HG03135 (cell line): ENCODE measurements around the gene CRACDL.
"Not testable (repeated sequence)": the region's sequence is repeated elsewhere in the genome, so short reads cannot be mapped to it uniquely, and the experiment has no call there.

Experiments
- ATAC-seq: cut with Tn5 transposase; IDR thresholded peaks from one replicate; pipeline ENCODE4 v1.9.1; 2021; ENCODE audit warnings: mild to moderate bottlenecking, moderate library complexity; ENCODE audit not compliant: unreplicated experiment

The CRACDL gene

GRCh38 chr2:98759338-98759737, 176.7 kb downstream of the CRACDL start:
- ATAC-seq = no peak

GRCh38 chr2:98757904-98758421, 178.1 kb downstream of the CRACDL start:
- peak; percentile 80 for ATAC-seq

GRCh38 chr2:98753801-98754200, 182.2 kb downstream of the CRACDL start:
- ATAC-seq = no peak

- not testable (repeated sequence) for ATAC-seq
These were observed 183.3 kb downstream of the CRACDL start for GRCh38 chr2:98752711-98753110.

- ATAC-seq = no peak
These were observed 184.3 kb downstream of the CRACDL start for GRCh38 chr2:98751748-98752147.

- ATAC-seq = no peak
These were observed 185.3 kb downstream of the CRACDL start for GRCh38 chr2:98750593-98751282.

- no peak for ATAC-seq
These were observed 187.0 kb downstream of the CRACDL start for GRCh38 chr2:98749066-98749450.

GRCh38 chr2:98748292-98749065, 187.5 kb downstream of the CRACDL start:
- no peak for ATAC-seq

GRCh38 chr2:98747888-98748287, 188.1 kb downstream of the CRACDL start:
- ATAC-seq = no peak

- ATAC-seq = no peak
These were observed 189.6 kb downstream of the CRACDL start for GRCh38 chr2:98746426-98746825.

- no peak for ATAC-seq
These were observed 191.4 kb downstream of the CRACDL start for GRCh38 chr2:98744595-98744994.
